Ramos (cell line): ENCODE measurements around the gene DYNLRB2.

Experiments
- in situ Hi-C: fragments of 300-500 bp; cut with MboI; formaldehyde crosslinking; loops from one replicate; pipeline ENCODE4 v1.14.3; 2022; ENCODE audit warnings: low sequenced_read_pairs; ENCODE audit not compliant: unreplicated experiment

The DYNLRB2 gene

DNA sequence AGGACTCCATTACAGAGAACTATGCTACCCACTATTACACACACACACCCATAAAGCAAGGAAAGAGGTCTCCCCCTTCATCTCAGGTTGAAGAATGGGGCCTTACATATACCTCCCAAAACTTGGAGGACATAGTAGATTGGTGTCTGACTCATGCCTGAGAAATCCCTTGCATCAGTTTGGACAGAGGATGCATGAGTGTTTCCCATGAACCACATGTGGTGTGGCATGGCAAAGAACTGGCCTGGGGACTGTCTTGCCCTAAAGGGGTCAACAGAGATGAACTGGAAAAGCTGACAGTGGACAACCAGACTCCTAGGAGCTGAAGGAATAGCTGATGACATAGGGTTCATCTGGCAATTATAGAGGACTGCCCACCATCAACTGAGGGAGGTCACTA lies 54.0 kb downstream of the DYNLRB2 start:
- in situ Hi-C loops: no loop called here

DNA sequence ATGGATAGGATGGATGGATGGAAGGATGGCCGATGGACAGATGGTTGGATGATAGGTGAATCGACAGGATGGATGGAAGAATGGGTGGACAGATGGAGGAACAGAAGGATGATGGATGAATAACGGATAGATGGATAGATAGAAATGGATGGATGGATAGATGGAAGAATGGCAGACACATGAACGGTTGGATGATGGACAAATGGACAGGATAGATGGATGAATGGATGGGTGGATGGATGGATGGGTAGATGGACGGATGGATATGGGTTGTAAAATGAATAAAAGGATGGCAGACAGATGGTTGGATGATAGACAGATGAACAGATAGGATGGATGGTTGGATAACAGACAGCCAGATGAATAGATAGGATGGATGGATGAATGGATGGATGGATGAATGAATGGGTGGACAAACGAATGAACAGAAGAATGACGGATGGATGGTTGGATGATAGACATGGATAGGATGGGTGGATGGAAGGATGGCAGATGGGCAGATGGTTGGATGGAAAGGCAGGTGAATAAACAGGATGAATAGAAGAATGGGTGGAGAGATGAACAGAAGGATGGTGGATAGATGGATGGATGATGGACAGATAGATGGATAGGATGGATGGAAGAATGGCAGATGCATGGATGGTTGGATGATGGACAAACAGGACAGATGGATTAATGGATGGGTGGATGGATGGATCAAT lies 55.9 kb downstream of the DYNLRB2 start:
- in situ Hi-C loops: no loop called here

DNA sequence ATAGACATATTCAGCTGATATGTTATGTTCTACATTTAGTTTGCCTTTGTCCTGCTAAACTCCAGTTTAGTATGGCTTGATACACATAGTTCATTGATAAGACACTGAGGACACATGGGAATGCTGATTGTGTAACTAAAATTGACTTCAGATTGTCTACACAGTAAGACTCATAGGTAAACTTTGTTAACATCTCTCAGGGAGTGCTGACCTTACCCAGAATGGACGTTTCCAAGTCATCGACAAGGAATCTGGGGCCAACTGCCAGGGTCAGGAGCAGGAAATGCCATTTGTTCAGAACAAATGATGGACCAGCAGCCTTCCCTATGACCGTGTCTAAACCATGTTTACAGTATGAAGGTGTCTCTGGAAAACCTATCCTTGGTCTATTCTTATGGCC lies 58.7 kb downstream of the DYNLRB2 start:
- in situ Hi-C loops: no loop called here
